GM20000 (cell line): ENCODE results near the gene YLPM1.

ENCODE experiments used
- DNase-seq: peaks from one replicate; pipeline ENCODE4 v3.0.0; 2012; ENCODE audit warnings: low spot score
- TF ChIP-seq, protein P1 (sequence below): IDR thresholded peaks from 2 replicates; pipeline ENCODE4 v1.5.1; 2012; ENCODE audit warnings: mild to moderate bottlenecking, control low read depth; ENCODE audit errors: extremely low read depth, missing control alignments

The YLPM1 gene

DNA sequence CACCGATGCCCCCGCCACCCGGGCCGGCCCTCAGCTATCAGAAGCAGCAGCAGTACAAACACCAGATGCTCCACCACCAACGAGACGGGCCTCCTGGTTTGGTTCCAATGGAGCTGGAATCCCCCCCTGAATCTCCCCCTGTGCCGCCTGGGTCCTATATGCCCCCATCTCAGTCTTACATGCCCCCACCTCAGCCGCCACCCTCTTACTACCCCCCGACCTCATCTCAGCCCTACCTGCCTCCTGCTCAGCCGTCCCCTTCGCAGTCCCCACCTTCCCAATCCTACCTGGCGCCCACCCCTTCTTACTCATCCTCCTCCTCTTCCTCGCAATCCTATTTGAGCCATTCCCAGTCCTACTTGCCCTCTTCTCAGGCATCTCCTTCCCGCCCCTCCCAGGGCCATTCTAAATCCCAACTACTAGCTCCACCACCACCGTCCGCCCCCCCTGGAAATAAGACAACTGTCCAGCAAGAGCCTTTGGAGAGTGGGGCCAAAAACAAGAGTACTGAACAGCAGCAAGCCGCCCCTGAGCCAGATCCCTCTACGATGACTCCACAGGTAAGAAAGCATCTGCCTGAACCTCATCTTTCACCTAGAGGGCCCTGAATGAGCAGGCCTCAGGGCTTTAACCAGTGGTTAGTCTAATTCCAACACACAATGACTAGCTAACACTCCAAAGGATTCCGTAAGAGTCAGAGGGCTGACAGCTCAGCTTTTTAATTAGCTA is 851 bp downstream of the YLPM1 start:
- TF ChIP-seq, protein P1, sequence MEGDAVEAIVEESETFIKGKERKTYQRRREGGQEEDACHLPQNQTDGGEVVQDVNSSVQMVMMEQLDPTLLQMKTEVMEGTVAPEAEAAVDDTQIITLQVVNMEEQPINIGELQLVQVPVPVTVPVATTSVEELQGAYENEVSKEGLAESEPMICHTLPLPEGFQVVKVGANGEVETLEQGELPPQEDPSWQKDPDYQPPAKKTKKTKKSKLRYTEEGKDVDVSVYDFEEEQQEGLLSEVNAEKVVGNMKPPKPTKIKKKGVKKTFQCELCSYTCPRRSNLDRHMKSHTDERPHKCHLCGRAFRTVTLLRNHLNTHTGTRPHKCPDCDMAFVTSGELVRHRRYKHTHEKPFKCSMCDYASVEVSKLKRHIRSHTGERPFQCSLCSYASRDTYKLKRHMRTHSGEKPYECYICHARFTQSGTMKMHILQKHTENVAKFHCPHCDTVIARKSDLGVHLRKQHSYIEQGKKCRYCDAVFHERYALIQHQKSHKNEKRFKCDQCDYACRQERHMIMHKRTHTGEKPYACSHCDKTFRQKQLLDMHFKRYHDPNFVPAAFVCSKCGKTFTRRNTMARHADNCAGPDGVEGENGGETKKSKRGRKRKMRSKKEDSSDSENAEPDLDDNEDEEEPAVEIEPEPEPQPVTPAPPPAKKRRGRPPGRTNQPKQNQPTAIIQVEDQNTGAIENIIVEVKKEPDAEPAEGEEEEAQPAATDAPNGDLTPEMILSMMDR = no peak

GRCh38 chr14:74765721-74766120 is 2.6 kb downstream of the YLPM1 start:
- DNase-seq = no peak
- TF ChIP-seq, protein P1 = no peak

More for the DNA sequence above, 851 bp downstream of the YLPM1 start:
- peak; percentile 15 for DNase-seq

GRCh38 chr14:74771399-74771798 is 8.3 kb downstream of the YLPM1 start:
- TF ChIP-seq, protein P1 = no peak
- DNase-seq = no peak

GRCh38 chr14:74784634-74785033 is 21.5 kb downstream of the YLPM1 start:
- TF ChIP-seq, protein P1 = no peak
- DNase-seq = no peak

DNA sequence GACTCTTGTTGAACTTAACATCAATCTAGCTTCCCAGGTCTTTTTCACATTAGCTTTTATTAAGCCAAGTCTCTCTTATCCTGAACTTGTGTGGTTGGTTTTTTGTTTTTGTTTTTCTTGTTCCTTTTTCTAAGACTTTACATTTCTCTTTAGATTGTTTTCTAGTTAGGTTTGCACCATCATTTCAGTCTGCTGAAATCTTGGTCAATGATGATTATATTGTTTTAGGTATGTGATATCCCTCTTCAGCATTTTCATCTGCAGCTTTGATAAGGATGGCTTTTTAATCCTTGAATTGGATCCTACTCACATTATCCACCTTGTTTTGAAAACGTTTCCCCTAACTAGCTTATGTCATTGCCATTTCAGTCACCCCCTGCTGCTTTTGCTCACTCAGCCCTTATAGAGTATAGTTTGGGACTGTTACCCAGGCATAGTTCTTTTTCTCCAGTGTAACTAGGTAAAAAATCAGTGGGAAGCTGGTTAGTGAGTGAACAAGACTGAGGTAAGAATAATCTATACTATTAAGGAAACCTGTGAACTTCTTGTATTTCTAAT is 22.0 kb downstream of the YLPM1 start:
- DNase-seq = no peak

DNA sequence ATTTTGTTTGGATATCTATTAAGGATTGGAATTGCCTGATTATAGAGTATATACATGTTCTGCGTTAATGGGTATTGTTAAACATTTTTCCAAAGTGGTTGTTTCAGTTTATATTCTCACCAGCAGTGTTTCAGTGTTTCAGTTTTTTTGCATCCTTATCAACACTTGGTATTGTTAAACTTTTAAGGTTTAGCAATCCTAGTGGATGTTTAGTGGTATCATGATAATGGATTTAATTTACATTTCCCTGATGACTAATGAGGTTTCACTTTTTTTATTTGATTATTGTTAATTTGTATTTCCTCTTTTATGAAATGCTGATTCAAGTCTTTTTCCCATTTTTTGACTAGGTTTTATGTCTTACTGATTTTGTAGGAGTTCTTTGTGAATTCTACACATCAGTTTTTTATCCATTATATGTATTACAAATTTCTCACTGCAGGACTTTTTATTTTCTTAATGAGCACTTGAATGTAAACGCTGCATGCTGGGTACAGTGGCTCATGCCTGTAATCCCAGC is 23.7 kb downstream of the YLPM1 start:
- TF ChIP-seq, protein P1 = no peak
- DNase-seq = no peak

More for the DNA sequence above, 22.0 kb downstream of the YLPM1 start:
- TF ChIP-seq, protein P1 = no peak

DNA sequence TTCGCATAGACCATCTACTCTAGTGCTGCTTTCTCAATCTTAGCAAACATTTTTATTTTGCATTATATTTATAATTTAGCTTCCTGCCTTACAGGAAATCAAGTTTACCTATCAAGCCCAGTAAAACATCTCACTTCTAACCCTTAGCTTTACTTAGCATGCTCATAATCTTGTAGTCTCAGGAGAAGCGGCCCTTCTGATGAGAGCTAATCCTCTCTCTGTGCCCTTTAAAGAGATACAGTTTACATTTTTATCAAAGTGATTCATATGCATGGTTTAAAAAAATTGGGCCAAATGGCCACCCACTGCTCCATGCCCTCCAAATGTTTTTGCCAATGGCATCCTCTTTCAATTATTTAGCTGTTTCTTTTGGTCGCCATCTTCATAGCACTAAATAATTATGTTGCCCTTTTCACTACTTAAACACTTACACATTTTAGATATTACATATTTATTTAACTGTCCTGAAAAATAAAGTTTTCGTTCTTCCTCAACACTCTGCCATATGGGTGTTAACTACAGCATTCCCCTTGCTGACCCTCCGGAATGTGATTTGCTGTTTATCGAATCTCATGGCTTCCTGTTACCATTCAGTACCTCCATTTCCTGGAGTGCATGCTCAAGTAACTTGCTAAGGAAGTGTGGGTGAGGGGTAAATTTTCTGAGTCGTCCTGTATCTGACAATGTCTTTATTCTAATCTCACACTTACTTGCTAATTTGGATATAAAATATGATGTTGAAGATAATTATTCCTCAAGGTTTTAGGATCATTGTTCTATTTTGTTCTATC is 29.3 kb downstream of the YLPM1 start:
- TF ChIP-seq, protein P1 = no peak
- DNase-seq = no peak
